HG03159 (cell line): ENCODE results near the gene RNF34.

Experiments
- ATAC-seq: cut with Tn5 transposase; IDR thresholded peaks from one replicate; pipeline ENCODE4 v1.9.1; 2021; ENCODE audit warnings: mild to moderate bottlenecking, moderate library complexity; ENCODE audit not compliant: unreplicated experiment

The RNF34 gene

DNA sequence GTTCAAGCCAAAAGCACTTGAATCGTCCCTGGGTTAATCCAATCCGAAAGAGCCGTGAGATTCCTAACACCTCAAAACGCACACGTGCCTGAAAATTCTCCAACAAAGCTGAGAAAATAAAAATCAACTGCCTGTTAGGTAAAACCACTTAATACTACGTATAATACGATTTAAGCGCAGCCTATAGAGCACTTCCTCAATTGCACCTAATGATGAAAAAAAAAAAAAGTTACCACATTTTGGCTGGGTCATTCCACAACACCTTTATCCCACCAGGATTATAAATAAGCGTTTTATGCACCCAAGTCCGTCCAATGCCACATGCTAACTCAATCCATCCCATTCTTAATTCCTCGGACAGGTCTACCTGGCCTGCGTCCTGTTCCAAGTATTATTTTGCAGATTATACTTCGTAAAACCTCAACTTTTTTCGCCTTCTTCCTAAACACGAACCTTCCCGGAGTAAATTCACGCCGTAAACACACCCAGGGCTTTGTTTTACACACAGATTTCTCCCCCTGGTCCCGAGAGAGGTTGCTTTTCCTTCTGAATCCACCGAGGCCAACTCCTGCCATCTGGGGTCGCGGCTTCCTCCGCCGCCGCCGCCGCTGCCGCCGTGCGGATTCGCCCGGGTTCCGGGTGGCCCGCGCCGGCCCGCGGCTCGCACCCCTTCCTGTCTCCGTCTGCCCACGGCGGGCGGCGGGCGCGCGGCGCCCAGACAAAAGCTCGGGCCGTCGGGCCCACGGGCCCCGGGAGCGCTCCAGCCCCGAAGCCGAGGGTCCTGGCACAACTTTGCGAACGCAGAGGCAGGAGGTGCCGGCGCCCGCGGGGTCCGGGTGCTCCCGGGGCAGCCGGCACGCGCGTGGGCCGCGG, 66.2 kb downstream of the RNF34 start:
- ATAC-seq = peak; percentile 23

DNA sequence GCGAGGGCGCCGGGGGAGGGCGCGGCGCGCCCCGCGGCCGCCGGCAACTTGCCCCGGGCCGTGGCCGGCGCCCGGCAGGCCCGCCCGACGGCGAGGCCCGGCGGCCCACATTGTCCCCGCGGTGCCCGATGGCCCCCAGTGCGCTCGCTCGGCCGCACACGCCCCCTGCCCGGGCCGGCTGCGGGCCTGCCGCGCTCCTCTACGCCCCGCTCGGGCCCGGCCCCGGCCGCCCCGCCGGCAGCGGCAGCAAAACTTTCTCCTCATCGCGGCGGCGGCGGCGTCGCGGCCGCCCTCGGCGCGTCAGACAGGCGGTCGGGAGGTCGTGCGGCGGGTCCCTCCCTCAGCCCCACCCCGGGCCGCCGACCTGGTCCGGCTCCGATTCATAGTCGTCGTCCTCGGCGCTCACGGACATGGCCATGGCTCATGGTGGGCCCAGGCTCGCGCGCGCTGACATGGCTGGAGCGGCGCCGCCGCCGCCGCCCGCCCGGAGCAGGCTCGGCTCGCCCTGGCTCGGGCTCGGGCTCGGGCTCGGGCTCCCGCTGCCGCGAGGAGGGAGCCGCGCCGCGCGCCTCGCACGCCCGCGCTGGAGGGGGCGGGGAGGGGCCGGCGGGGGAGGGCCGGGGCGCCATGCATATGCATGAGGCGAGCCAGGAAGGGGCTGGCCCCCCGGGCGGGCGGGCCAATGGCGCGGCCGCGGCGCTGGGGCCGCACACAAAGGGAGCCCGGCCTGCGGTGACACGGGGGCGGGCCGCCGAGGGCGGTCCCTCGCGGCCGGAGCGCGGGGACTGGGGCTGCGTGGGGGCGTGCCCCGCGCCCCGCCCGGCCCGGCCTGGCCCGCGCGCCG, 67.1 kb downstream of the RNF34 start:
- ATAC-seq = peak; percentile 84

DNA sequence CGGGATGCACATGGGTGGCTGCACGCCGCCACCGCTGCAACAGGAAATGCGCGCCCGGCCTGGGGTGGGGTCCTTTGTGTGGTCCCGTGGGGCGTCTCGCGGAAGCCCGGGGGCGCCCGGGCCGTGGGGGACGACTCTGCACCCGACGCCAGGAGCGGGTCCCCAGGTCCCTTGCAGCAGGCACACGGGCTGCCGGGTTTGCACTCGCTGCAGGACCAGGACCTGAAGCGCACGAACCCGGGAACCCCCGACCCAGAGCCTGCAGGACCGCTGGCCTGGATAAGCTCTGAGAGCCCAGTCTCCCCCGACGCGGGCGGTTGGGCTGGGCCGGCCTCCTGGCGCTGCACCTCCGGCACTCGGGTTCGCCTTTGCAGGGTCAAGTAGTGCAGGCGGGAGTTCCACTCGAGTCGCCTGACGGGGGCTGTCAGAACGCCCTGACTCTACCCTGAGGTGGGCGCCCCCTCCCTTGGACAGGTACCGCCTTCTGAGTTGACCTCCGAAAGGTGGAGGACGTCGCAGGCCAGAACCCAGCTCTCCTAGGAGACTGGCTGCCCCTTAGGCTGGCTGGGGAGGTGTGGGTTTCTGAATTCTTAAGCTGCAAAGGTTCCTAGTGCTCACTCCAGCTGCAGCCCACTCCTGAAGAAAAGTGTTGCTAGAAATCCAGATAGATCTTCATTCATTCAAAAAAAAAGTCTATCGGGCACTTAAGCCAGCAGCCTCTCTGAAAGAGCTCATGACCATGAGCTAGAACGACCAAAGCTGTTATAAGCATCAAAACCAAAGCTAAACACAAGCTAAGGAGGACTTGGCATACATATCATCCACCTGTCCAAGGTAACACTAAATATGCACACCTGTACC, 68.0 kb downstream of the RNF34 start:
- no peak for ATAC-seq

DNA sequence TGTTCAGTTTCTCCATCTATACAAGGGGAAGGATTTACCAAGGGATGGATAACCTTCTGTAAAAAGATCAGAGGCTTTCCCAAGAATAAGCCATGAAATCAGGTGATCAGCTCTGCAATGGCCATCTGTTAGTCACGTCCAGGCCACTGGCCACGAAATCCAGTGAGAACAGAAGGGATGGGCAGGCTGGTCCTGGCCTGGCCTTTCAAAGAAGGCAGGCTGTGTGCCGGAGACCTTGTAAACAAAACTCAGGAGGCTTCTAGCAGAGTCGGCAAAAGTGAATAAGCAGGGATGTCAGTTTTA, 68.5 kb downstream of the RNF34 start:
- ATAC-seq = no peak

DNA sequence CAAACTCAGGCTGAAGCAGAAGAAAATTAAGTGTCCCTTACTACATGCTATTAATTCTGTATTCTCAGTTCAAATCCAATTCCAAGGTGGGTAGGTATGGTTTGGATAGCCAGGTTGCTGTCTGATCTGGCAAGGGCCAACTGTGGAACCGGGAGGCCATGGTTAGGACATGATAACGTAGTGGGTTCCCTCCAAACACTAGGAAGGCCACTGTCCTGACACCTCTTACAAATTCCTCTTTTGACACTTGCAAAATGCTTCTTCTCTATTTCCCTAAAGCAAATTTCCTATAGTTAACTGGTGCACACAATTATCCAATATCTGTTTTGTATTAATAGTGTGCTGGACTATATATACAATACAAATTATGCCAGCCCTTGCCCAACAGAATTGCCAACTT, 70.8 kb downstream of the RNF34 start:
- ATAC-seq = no peak

DNA sequence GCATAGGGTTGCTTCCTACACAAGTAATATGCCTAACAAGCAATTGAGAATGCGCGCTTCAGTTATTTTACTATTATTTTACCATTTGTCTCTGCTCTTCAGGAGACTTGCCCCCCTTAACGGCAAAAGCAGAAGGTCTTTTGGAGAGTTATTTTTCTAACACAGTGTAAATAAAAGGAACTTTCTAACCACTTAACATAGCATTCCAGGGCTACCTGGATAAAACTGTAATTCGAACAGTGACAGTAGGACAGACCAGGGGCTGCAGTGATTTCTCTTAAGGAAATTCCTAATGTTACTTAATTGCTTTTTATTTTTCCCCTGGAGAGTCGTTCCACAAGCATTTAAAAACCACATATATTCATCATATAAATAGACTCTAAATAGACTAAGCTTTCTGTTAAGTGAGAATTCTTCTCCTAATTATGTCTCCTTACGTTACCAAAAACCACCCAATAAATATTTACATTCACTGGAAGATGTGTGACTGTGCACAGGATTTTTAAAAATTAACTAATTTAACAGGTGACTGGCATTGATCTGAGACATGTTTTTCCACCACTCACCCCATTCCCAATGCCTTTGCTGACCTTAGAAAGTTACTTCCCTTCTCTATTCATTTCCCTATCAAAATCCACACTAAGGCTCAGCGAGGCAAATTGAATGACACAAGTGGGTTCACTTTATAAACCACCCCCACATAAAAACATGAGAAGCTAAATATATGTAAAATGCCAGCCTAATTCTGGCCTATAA, 72.4 kb downstream of the RNF34 start:
- ATAC-seq = no peak
